Vagina (tissue), 2 donors: ENCODE results near the gene PLPP2.

Experiments
- CTCF ChIP-seq, 3 experiments: fragments of 450-650 bp in 2 of 3; fragments of 200-600 bp in 1 of 3; sonication (generic) in 1 of 3; IDR thresholded peaks; one replicate each; pipeline ENCODE4 v1.5.1; 2017 to 2019; ENCODE audit warnings: antibody characterized with exemption in 3 of 3, mild to moderate bottlenecking in 2 of 3, moderate library complexity in 2 of 3
- POLR2A ChIP-seq, 2 donors: fragments of 450-650 bp; IDR thresholded peaks; one replicate each; pipeline ENCODE4 v1.6.1; 2017; ENCODE audit warnings: antibody characterized with exemption in 2 of 2, mild to moderate bottlenecking in 2 of 2, moderate library complexity in 2 of 2
- POLR2AphosphoS5 ChIP-seq, 2 donors: sonication (generic); formaldehyde crosslinking; IDR thresholded peaks; one replicate each; pipeline ENCODE4 v1.9.0; 2017; ENCODE audit warnings: antibody characterized with exemption in 2 of 2, mild to moderate bottlenecking in 2 of 2, low read depth in 1 of 2; ENCODE audit not compliant: insufficient read depth in 1 of 2

- TF ChIP-seq CTCF (IDR thresholded peaks at IDR 0.05) (no peak), POLR2AphosphoS5 (IDR thresholded peaks at IDR 0.05; ENCODE audit: insufficient read depth in 1 of 2, low read depth in 1 of 2) (no peak), POLR2A (IDR thresholded peaks at IDR 0.05) (no peak)
These were observed 39.3 kb upstream of the PLPP2 start for GRCh38 chr19:330503-330902.
